ENCODE data around the gene KLHL22.
A peak's percentile ranks its signal among the peaks of the same experiment; 100 is the strongest.
"Not testable (repeated sequence)": the region's sequence is repeated elsewhere in the genome, so short reads cannot be mapped to it uniquely, and the experiment has no call there.

Gene KLHL22

DNA sequence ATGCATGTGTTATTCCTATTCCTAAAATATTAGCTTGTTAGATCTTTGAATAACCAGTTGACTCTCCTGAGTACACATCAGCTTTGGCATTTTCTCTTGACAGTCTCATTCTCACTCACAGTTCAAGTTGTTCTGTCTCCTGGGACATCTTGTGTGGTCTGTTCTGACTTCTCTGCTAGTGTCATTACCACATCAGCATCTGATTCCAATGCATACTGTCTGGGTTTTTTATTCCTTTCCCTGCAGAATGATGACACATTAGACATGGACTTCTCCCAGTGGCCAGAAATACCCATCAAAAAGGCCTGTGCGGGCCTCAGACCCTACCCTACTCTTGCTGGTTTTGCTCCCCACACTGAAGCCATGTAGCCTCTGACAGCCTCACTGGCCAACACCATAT is 99.0 kb downstream of the KLHL22 start:
- DNase-seq: no peak

- DNase-seq: no peak
Observed at GRCh38 chr22:20395907-20396287, 99.7 kb downstream of the KLHL22 start.

- DNase-seq: no peak
Observed at GRCh38 chr22:20395181-20395906, 100.3 kb downstream of the KLHL22 start.

GRCh38 chr22:20393705-20394476 is 101.7 kb downstream of the KLHL22 start, which contains the start of gene ZNF74:
ZNF74 (plus strand) TSS chr22:20394151; CDS start chr22:20394629, 478 bp downstream.
- peak; percentile 80 for DNase-seq

- no peak for DNase-seq
Observed at GRCh38 chr22:20392983-20393704, 102.5 kb downstream of the KLHL22 start.

GRCh38 chr22:20392365-20392881 is 103.2 kb downstream of the KLHL22 start:
- DNase-seq: not testable (repeated sequence)
